ENCODE results near the gene URB2.
A peak's percentile ranks its signal among the peaks of the same experiment; 100 is the strongest.

The URB2 gene

GRCh38 chr1:229625071-229625914 is 754 bp upstream of the URB2 start:
- H3K9me3 ChIP-seq (ENCODE audit: control insufficient read depth, insufficient read depth, low read length) = no peaks in the 10 kb centered on the region
- no peaks in the 10 kb centered on the region for H3K36me3 ChIP-seq (ENCODE audit: control insufficient read depth, insufficient read depth, low read length)
- WGBS (ENCODE audit: insufficient coverage, insufficient read length) = no CpG with 5 or more reads among the region's 86 CpGs
- peak overlapping the region; percentile 85 for H3K4me3 ChIP-seq (ENCODE audit: low read length)
- H3K27me3 ChIP-seq (ENCODE audit: control insufficient read depth, insufficient read depth, low read length) = no peaks in the 10 kb centered on the region
- H3K27ac ChIP-seq (ENCODE audit: low read length) = no peak overlapping the region
- DNase-seq (ENCODE audit: low read depth, low spot score) = no peak
- 0 out of 2 replicates have a peak, but pooled peaks cover 2% of the 10 kb centered on the region for H3K4me1 ChIP-seq (ENCODE audit: control insufficient read depth, insufficient read depth, low read length)

DNA sequence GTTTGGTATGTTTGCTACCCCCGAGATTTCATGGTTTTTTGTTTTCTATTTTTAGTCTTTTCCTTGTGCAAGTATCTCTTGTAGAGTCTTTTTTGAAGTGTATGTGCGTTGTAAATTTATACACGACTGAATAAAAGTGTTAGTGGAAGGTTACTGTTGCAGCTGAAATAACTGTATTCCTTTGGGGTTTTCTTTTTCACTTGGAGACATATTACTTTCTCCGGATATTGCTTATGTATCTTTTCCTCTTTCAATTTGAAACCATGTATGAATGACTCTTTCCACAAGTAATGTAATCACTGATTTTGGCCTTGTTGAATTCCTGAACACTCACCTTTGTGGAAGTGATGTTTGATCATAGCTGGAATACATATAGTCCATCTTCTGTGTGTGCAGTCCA is 956 bp downstream of the URB2 start:
- Histone ChIP-seq H3K9me3 (ENCODE audit: control insufficient read depth, insufficient read depth, low read length) (no peaks in the 10 kb centered on the region), H3K36me3 (ENCODE audit: control insufficient read depth, insufficient read depth, low read length) (no peaks in the 10 kb centered on the region), H3K4me3 (ENCODE audit: low read length) (peak overlapping the region; percentile 85; the same call in 1 of the 2 replicates), H3K27ac (ENCODE audit: low read length) (no peak overlapping the region), H3K27me3 (ENCODE audit: control insufficient read depth, insufficient read depth, low read length) (no peaks in the 10 kb centered on the region), H3K4me1 (ENCODE audit: control insufficient read depth, insufficient read depth, low read length) (0 out of 2 replicates have a peak, but pooled peaks cover 2% of the 10 kb centered on the region)
- no CpG with 5 or more reads among the region's 4 CpGs for WGBS (ENCODE audit: insufficient coverage, insufficient read length)
- DNase-seq (ENCODE audit: low read depth, low spot score) = no peak

DNA sequence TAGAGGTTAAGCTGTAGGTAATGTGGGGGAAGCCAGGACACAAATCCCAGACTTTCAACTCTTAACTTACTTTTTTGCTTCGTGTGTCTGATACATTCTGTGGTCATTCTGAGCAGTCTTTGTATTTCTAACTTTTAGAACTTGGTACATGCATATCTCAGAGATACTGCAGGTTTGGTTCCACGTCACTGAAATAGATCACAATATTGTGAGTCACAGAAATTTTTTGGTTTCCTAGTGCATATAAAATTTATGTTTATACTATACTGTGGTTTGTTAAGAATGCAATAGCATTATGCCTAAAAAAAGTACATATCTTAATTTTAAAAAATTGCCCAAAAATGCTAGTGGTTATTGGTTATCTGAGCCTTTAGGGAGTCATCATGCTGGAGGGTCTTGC is 3.2 kb downstream of the URB2 start:
- no peaks in the 10 kb centered on the region for H3K27me3 ChIP-seq (ENCODE audit: control insufficient read depth, insufficient read depth, low read length)
- no peaks in the 10 kb centered on the region for H3K36me3 ChIP-seq (ENCODE audit: control insufficient read depth, insufficient read depth, low read length)
- H3K27ac ChIP-seq (ENCODE audit: low read length) = no peak overlapping the region
- no peaks in the 10 kb centered on the region for H3K9me3 ChIP-seq (ENCODE audit: control insufficient read depth, insufficient read depth, low read length)
- no peak for DNase-seq (ENCODE audit: low read depth, low spot score)
- H3K4me3 ChIP-seq (ENCODE audit: low read length) = no peak overlapping the region
- 0 out of 2 replicates have a peak, but pooled peaks cover 2% of the 10 kb centered on the region for H3K4me1 ChIP-seq (ENCODE audit: control insufficient read depth, insufficient read depth, low read length)
- no CpG with 5 or more reads among the region's 2 CpGs for WGBS (ENCODE audit: insufficient coverage, insufficient read length)

DNA sequence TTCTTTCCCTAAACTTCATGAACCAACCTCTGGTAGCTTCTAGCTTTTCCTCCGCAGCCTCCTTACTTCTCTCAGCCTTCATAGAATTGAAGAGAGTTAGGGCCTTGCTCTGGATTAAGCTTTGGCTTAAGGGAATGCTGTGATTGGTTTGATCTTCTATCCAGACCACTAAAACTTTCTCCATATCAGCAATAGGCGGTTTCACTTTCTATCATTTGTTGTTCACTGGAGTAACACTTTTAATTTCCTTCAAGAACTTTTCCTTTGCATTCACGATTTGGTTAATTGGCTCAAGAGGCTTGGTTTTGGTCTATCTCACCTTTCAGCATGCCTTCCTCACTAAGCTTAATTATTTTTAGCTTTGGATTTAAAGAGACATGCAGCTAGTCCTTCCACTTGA is 5.1 kb downstream of the URB2 start:
- no peak overlapping the region for H3K4me3 ChIP-seq (ENCODE audit: low read length)
- no CpG with 5 or more reads among the region's 3 CpGs for WGBS (ENCODE audit: insufficient coverage, insufficient read length)
- H3K27ac ChIP-seq (ENCODE audit: low read length) = no peak overlapping the region
- no peaks in the 10 kb centered on the region for H3K9me3 ChIP-seq (ENCODE audit: control insufficient read depth, insufficient read depth, low read length)
- H3K4me1 ChIP-seq (ENCODE audit: control insufficient read depth, insufficient read depth, low read length) = no peaks in the 10 kb centered on the region
- no peaks in the 10 kb centered on the region for H3K27me3 ChIP-seq (ENCODE audit: control insufficient read depth, insufficient read depth, low read length)
- no peak for DNase-seq (ENCODE audit: low read depth, low spot score)
- peaks cover 14% of the 10 kb centered on the region for H3K36me3 ChIP-seq (ENCODE audit: control insufficient read depth, insufficient read depth, low read length)

- Histone ChIP-seq H3K27me3 (ENCODE audit: control insufficient read depth, insufficient read depth, low read length) (no peaks in the 10 kb centered on the region), H3K9me3 (ENCODE audit: control insufficient read depth, insufficient read depth, low read length) (no peaks in the 10 kb centered on the region), H3K27ac (ENCODE audit: low read length) (no peak overlapping the region), H3K4me1 (ENCODE audit: control insufficient read depth, insufficient read depth, low read length) (no peaks in the 10 kb centered on the region), H3K4me3 (ENCODE audit: low read length) (no peak overlapping the region), H3K36me3 (ENCODE audit: control insufficient read depth, insufficient read depth, low read length) (peaks cover 22% of the 10 kb centered on the region)
- WGBS (ENCODE audit: insufficient coverage, insufficient read length) = no CpG with 5 or more reads among the region's 6 CpGs
- no peak for DNase-seq (ENCODE audit: low read depth, low spot score)
These were observed 5.9 kb downstream of the URB2 start for GRCh38 chr1:229631966-229632365.

DNA sequence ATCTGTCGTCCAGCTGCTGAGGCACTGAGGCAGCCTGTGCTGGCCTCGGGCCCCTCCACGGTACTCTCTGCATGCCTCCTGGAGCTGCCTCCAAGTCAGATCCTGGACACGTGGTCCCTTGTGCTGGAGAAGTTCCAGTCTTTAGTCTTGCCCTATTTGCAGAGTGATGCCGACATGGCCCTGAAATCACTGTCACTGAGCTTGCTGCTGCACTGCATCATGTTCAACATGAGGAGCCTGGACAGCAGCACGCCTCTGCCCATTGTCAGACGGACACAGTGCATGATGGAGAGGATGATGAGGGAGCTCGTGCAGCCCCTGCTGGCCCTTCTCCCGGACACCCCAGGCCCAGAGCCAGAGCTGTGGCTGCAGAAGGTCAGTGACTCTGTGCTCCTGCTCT is 10.0 kb downstream of the URB2 start:
- no peak overlapping the region for H3K27ac ChIP-seq (ENCODE audit: low read length)
- peaks cover 28% of the 10 kb centered on the region for H3K36me3 ChIP-seq (ENCODE audit: control insufficient read depth, insufficient read depth, low read length)
- no peak overlapping the region for H3K4me3 ChIP-seq (ENCODE audit: low read length)
- no CpG with 5 or more reads among the region's 9 CpGs for WGBS (ENCODE audit: insufficient coverage, insufficient read length)
- H3K9me3 ChIP-seq (ENCODE audit: control insufficient read depth, insufficient read depth, low read length) = no peaks in the 10 kb centered on the region
- H3K4me1 ChIP-seq (ENCODE audit: control insufficient read depth, insufficient read depth, low read length) = no peaks in the 10 kb centered on the region
- no peaks in the 10 kb centered on the region for H3K27me3 ChIP-seq (ENCODE audit: control insufficient read depth, insufficient read depth, low read length)
- DNase-seq (ENCODE audit: low read depth, low spot score) = no peak

GRCh38 chr1:229637746-229638145 is 11.7 kb downstream of the URB2 start:
- no peaks in the 10 kb centered on the region for H3K4me1 ChIP-seq (ENCODE audit: control insufficient read depth, insufficient read depth, low read length)
- WGBS (ENCODE audit: insufficient coverage, insufficient read length) = no CpG with 5 or more reads among the region's 12 CpGs
- no peaks in the 10 kb centered on the region for H3K27me3 ChIP-seq (ENCODE audit: control insufficient read depth, insufficient read depth, low read length)
- H3K36me3 ChIP-seq (ENCODE audit: control insufficient read depth, insufficient read depth, low read length) = peaks cover 28% of the 10 kb centered on the region
- no peak overlapping the region for H3K27ac ChIP-seq (ENCODE audit: low read length)
- H3K9me3 ChIP-seq (ENCODE audit: control insufficient read depth, insufficient read depth, low read length) = no peaks in the 10 kb centered on the region
- no peak overlapping the region for H3K4me3 ChIP-seq (ENCODE audit: low read length)
- no peak for DNase-seq (ENCODE audit: low read depth, low spot score)

GRCh38 chr1:229640455-229640854 is 14.4 kb downstream of the URB2 start:
- no peak overlapping the region for H3K4me3 ChIP-seq (ENCODE audit: low read length)
- no peak overlapping the region for H3K27ac ChIP-seq (ENCODE audit: low read length)
- no peaks in the 10 kb centered on the region for H3K27me3 ChIP-seq (ENCODE audit: control insufficient read depth, insufficient read depth, low read length)
- H3K4me1 ChIP-seq (ENCODE audit: control insufficient read depth, insufficient read depth, low read length) = no peaks in the 10 kb centered on the region
- H3K9me3 ChIP-seq (ENCODE audit: control insufficient read depth, insufficient read depth, low read length) = no peaks in the 10 kb centered on the region
- WGBS (ENCODE audit: insufficient coverage, insufficient read length) = no CpG with 5 or more reads among the region's 12 CpGs
- DNase-seq (ENCODE audit: low read depth, low spot score) = no peak
- H3K36me3 ChIP-seq (ENCODE audit: control insufficient read depth, insufficient read depth, low read length) = peaks cover 33% of the 10 kb centered on the region

GRCh38 chr1:229641306-229641705 is 15.3 kb downstream of the URB2 start:
- Histone ChIP-seq H3K36me3 (ENCODE audit: control insufficient read depth, insufficient read depth, low read length) (peaks cover 29% of the 10 kb centered on the region), H3K27ac (ENCODE audit: low read length) (no peak overlapping the region), H3K4me1 (ENCODE audit: control insufficient read depth, insufficient read depth, low read length) (no peaks in the 10 kb centered on the region), H3K4me3 (ENCODE audit: low read length) (no peak overlapping the region), H3K9me3 (ENCODE audit: control insufficient read depth, insufficient read depth, low read length) (no peaks in the 10 kb centered on the region), H3K27me3 (ENCODE audit: control insufficient read depth, insufficient read depth, low read length) (no peaks in the 10 kb centered on the region)
- no CpG with 5 or more reads among the region's 3 CpGs for WGBS (ENCODE audit: insufficient coverage, insufficient read length)
- no peak for DNase-seq (ENCODE audit: low read depth, low spot score)

DNA sequence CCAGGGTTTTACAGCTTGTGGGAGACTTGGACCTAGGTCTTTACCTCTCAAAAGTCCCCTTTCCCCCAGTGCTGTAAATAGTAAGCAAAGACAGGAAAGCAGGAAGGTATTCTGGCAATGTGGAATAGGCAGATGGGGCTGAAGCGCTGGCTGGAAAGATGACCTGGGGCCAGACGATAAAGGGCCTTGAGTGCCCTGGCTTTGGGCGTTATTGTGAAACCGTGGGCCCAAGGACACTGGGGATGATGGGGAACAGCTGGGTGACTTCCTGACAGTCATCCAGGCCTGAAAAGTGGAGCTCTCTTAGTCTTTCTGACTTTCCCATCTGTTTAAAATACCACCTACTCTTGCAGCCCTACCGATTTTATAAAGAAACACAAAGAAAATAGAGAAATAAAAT is 16.3 kb downstream of the URB2 start:
- no peak overlapping the region for H3K27ac ChIP-seq (ENCODE audit: low read length)
- peaks cover 24% of the 10 kb centered on the region for H3K36me3 ChIP-seq (ENCODE audit: control insufficient read depth, insufficient read depth, low read length)
- H3K9me3 ChIP-seq (ENCODE audit: control insufficient read depth, insufficient read depth, low read length) = no peaks in the 10 kb centered on the region
- H3K27me3 ChIP-seq (ENCODE audit: control insufficient read depth, insufficient read depth, low read length) = no peaks in the 10 kb centered on the region
- no peak overlapping the region for H3K4me3 ChIP-seq (ENCODE audit: low read length)
- no CpG with 5 or more reads among the region's 5 CpGs for WGBS (ENCODE audit: insufficient coverage, insufficient read length)
- DNase-seq (ENCODE audit: low read depth, low spot score) = no peak
- no peaks in the 10 kb centered on the region for H3K4me1 ChIP-seq (ENCODE audit: control insufficient read depth, insufficient read depth, low read length)

GRCh38 chr1:229642970-229643369 is 16.9 kb downstream of the URB2 start:
- Histone ChIP-seq H3K36me3 (ENCODE audit: control insufficient read depth, insufficient read depth, low read length) (peaks cover 26% of the 10 kb centered on the region), H3K27ac (ENCODE audit: low read length) (no peak overlapping the region), H3K4me1 (ENCODE audit: control insufficient read depth, insufficient read depth, low read length) (no peaks in the 10 kb centered on the region), H3K9me3 (ENCODE audit: control insufficient read depth, insufficient read depth, low read length) (no peaks in the 10 kb centered on the region), H3K27me3 (ENCODE audit: control insufficient read depth, insufficient read depth, low read length) (no peaks in the 10 kb centered on the region), H3K4me3 (ENCODE audit: low read length) (no peak overlapping the region)
- no peak for DNase-seq (ENCODE audit: low read depth, low spot score)
- no CpG with 5 or more reads among the region's 4 CpGs for WGBS (ENCODE audit: insufficient coverage, insufficient read length)

Data from iPS DF 6.9 (cell line).